GM18873 (cell line): ENCODE results near the gene TNS3.
A peak's percentile ranks its signal among the peaks of the same experiment; 100 is the strongest.

Experiments
- ATAC-seq: cut with Tn5 transposase; IDR thresholded peaks from one replicate; pipeline ENCODE4 v1.9.1; 2021; ENCODE audit warnings: mild to moderate bottlenecking, moderate library complexity, moderate number of reproducible peaks; ENCODE audit not compliant: unreplicated experiment, low FRiP score

The TNS3 gene

DNA sequence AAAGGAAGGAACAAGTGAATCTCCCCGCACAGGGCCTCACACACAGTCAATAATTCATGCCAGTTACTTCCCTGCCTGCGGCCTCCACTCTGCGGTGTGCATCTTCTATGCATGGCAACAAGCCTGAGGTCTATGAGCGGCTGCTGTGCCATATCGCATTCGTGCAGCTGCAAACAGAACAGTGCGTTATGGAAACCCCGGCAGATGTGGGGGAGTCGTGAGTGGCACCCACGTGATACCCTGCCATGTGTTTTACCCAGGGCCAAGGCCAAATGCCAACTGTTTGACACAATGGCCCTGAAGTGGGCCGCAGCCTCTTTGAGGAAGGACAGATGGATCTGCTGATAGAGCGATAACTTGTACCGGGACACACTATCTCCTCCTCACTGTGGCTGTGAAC is 13.4 kb downstream of the TNS3 start:
- no peak for ATAC-seq

DNA sequence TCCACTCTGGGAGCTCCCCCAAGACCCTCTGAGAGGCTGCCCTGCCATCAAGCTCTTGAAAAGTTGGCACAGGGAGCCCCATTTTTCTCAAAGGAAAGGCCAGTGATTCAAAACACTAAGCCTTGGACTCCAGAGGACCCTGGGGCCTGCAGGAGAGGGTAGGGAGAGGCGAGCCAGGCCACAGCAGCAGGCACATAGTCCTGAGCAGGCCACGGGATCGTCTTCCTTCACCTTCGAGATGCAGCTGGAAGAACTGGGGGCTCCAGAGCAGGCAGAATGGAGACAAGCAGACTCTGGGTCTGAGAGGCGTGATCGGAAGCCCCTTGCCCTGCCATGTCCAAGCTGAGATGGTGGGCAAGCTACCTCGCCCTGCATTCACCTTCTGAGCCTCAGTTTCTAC is 13.9 kb downstream of the TNS3 start:
- ATAC-seq, result no peak

DNA sequence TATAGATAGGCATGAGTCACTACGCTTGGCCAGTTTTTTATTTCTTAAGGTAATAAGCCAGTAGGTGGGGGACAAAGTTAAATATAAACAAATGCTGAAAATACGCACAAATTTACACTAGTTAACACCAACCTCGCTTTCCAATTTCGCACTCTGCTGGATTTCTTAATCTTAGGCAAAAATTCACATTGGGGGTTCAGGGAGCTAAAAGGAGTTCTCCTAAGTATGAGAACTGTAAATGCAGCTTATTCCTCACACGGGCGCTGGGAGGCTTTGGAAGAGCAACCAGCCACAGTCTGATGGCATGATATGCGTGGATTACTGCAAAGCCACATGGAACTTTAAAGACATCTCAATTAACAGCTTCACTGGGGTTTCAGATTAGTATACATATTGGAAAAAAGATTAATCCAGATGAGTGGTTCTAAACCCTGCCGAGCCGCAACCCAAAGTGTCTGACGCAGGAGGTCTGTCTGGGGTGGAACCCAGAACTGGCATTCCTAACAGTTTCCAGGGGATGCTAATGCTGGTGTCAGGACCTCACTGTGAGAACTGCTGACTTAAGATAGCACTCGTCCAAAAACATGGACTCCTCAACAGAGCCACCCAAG is 16.2 kb downstream of the TNS3 start:
- no peak for ATAC-seq

DNA sequence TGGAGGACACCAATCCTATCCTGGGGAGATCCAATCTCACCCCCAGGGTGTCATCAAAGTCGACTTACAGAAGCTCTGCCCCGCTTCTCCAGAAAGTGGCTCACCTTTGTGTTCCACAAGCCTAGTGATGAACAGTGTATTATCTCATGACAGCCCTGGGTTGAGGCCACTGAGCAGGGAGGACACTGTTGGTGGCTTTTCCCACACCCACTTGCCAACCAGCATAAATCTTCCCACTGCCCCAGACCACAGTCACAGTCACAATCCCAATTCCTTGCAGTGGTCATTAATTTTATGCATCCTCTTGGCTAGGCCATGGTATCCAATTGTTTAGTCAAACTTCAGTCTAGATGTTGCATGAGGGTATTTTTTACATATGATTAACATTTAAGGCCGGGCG is 18.4 kb downstream of the TNS3 start:
- no peak for ATAC-seq

DNA sequence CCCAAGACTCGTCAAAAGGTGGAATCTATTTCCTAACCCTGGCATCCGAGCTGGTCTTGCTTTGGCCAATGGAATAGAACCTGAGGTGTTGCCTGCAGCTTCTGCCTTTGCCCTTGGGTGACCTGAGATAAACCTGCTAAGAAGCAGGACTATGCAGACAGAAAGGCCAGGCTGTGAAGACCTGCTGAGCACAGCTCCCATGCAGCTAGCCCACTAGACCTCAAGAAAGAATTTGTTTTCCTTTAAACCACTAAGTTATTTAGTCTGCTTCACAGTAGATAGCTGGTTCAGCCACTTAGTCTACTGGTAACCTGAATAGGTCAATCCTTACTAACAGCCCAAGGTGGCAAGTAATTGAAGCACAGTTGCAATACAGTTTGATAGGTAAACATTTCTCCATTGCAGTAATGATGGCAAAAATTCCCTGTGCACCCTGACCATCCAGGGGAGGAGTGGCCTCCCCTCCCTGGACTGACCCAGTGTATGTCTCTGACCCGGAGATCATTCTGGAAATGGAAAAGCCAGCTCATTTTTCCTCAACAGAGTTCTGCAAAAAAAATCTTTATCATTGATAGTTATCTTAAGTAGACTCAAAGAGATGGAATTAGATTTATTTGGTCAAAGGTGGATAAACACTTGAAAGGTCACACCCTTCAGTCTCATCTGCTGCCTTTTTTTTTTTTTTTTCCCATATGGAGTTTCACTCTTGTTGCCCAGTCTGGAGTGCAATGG is 20.0 kb downstream of the TNS3 start:
- ATAC-seq, result no peak

DNA sequence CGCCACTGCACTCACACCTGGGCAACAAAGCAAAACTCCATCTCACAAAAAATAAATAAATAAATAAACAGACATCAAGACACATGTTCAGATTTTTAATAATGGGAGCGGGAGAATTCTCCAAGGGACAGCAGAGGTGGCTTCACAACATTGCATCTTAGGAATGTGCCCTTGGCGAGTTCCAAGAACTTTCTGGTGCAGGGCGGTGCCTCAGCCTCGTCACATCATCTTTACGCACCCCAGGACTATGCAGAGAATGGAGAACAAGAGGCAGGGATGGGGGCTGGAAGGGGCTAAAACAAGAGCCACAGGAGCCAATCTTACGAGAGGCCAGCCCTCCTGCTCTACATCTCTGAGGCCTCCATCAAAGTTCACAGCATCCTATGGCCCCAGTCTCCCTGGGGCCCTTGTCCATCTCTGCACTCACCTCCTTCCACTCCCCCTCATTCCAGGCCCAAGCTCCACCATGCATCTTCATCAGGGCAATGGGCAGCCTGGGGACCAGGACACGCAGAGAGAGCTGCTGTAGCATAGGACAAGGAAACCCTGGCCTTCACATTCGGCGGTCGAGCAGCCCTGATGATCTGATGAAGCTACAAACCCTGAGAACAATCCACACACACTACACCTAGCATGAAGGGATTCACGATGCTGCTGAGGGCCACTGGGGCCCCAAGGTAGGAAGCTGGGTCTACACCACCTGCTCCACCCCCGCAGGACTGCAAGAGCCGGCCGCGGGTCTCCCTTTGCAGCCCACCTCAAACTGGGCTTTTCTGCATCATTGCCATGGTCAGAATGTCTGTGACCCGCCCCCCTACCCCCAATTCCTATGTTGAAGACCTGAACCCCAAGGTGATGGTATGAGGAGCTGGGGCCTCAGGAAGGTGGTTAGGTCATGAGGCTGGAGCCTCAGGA is 22.3 kb downstream of the TNS3 start:
- no peak for ATAC-seq

DNA sequence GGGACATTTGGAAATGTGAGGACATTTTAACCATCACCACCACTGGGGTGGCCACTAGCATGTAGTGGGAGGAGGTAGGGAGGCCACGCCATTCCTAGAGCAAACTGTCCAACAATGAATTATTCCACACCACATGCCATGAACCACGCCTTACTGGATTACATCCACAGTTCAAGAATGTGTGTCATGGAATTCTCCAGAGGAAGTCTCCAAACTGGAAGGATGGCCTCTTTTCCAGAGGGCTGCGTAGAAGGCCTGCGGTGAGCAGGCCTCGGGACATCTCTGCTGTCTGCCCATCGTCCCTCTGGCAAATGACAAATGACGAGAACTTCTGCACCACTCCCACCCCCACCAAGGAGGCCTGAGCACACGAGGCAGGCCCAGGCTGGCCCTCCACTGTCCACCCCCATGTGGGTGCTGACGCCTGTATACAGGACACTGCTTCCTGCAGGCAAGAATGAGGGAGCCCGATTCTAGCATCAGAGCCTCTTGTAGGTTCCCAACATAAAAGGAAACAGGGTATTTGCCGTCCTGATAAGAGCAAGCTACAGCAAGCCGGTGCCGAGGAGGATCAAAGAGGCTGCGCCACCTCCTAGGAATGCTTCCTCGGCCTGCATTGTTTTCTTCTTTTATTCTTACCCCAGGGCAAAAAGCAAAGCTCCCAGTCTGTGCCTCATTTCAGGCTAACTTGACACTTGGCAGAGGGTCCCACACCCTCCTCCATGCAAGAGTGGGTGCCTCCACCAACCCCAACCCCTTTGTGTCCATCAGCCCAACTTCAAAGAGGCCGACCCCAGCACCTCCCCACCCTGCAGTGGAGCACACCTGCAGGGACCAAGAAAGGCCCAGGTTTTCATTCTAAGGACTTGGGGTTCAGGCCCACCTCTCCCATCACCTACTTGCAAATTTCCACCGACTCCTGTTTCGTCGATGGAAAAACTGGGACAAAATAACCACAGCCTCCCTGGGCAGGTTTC is 23.9 kb downstream of the TNS3 start:
- no peak for ATAC-seq

DNA sequence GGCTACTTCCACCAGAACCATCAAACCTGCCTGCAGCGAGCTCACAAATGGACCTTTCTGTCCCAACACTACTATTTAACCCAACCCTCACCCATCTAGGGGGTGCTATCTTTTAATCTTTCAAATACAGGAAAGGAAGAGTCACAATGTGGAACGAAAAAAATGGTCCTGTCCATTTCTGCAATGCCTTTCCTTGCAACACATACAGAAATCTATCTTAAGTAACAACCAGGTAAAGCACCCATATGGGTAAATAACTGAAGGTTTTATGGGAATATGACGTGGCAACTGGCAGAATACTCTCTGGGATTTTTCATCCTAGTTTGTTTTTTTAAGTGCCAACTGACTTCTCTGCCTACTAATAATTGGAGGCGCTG is 24.6 kb downstream of the TNS3 start:
- no peak for ATAC-seq

DNA sequence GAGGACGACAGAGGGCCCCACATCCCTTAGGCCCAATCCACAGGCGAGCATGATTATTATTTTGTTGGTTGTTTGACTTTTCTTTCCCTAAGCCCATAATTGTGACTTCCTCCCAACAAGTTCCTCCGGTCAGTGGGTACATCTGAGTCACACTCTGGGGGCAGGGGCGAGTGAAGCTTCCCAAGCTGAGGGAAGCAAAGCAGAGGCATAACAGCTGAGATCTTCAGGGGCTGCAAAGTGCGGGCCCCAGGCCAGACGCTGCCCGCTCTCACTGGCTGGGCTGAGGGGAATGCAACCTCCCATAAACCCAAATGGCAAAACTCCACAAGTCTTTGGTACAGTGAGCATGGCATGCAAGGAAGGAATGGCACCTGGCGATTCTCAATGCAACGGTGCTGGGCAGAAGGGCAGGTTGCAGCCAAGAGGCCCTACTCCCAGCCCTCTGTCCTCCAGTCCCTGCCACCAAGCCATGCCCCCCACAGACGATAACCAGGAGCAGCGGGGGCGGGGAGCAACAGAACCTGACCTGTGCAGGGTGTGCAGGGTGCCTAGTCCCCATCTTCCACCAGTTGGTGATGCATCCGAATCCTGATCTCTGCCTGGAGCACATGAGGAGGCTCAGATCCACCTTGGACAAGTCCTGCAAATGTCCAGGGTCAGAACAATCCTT is 25.3 kb downstream of the TNS3 start:
- no peak for ATAC-seq

DNA sequence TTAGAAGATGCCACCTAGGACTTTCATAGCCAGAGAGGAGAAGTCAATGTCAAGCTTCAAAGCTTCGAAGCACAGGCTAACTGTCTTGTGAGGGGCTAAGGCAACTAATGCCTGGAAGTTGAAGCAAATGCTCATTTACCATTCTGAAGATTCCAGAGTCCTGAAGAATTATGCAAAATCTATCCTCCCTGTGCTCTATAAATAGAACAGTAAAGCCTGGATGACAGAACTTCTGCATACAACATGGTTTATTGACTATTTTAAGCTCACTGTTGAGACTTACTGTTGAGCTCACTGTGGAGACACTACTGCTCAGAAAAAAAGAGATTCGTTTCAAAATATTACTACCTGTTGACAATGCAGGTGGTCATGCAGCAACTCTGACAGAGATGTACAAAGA is 28.6 kb downstream of the TNS3 start:
- no peak for ATAC-seq

DNA sequence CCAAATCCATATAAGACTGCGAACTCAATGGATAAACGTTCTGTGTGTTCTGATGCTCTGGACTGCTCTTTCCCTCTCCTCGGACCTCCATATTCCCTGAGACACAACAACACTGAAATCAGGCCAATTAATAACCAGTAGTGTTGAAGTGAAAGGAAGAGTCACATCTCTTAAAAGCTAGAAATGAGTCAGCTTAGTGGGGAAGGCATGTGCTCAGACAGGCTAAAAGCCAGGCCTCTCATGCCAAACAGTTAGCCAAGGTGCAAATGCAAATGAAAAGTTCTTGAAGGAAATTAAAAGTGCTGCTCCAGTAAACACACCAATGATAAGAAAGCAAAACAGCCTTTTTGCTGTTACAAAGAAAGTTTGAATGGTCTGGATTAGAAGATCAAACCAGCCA is 29.3 kb downstream of the TNS3 start:
- ATAC-seq, result peak; percentile 99

DNA sequence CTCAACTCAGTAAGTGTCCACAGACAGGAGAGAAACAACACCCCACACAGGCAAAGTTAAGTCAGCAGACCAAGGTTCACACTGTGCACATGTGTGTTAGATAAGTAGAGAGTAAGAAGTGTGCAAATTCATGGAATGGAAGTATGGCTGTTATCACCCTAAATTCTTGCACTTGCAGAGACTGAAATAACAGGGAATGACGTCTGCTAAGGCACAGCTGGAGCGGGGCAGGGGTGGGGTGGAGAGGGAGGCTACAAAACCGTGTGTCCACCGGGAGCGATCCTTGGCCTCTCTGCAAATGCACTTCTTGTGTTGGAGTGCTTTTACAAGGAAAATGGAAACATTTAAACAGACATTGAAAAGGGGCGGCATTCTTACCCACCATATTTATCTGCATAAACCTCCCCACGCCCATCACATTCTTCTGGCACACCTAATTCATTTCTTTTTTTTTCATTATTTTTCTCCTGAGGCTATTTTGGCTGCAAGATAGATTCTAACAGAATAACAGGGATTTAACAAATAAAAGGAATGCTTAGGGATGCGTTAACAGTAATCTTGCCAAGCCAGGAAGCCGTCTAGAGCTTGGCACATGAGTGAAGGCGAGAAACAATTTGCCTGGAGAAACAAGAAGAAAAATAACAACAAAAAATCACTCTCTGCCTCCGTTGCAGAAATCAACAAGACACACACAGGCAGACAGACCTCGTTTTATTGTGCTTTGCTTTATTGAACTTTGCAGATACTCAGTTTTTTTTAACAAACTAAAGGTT is 30.1 kb downstream of the TNS3 start:
- no peak for ATAC-seq

DNA sequence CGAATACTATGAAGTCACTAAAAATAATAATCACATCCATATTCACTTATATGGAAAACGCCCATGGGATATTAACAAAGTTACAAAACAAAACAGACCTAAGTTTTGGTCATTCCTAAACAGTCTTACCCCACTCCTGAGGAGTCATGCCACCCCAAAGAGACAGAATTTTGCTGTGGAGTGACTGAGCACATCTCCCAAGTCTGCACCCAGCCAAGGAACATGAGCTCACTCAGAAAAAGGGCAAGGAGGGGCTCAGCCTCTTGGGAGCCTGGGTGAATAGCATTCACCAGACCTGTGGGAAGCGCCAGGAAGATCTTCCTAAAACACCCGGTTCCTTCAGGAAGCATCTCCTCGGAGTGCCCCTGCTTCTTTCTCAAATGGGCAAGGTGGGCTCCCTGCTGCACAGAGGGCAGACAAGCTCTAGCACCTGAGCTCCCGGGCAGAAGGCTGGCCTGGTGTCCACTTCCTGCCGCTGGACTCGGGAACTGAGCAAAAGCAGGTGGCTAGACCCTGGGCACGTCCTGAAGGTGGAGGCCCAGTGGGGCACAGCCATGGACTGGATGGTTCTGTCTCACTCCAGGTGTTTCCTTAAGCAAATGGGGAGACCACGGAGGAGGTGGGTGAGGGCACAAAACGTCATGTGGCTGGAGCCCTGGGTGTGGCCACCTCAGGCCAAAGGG is 31.0 kb downstream of the TNS3 start:
- no peak for ATAC-seq

DNA sequence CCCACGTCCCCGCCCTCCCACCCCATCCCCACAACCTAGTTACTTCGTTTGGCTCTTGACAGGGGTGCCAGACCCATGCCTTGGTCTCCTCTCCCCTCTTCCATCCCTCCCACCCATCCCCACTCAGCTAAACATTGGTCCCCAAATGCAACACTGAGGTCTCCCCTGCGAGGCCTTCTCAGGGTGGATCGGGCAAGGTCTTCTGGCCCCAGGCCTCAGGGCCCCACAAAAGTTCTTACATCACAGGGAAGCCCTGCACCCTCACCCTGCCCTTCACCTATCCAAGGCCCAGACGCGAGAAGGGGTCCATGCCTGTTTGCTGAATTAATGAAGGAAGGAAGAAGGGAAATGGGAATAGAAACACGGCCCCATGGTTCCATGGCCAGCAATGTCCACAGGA is 32.0 kb downstream of the TNS3 start:
- no peak for ATAC-seq

DNA sequence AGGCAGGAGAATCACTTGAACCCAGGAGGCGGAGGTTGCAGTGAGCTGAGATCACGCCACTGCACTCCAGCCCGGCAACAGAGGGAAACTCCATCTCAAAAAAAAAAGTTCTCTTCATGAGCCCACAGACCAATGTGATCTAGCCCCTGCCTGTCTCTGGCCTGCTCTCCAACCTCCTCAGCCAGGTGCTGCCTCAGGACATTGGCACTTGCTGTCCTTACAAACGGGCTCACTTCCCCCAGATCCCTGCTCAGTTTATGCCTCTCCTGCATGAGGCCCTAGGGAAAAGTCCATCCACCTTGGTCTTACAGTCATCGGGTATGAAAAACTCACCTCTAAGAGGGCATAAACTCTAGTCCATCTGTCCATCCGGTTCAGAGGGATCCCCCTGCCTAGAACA is 32.5 kb downstream of the TNS3 start:
- no peak for ATAC-seq

DNA sequence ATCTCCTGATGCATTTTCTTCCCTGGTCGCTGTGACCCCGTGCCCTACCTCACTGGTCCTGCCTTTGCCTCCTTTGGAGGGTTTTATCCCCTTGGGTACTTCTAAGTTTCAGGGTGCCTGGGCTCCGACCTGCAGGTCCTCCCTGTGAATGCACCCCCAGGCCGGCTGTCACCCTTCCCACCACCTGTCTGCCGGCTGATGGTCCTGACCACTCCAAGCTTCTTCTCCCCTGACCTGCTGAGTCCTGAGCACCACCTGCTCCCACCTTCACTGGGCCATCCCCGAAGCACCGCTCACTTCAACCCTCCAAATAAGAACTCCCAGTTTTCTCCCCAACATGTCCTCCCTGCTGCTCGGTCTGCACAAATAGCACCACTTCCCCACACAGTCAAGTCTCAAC is 33.4 kb downstream of the TNS3 start:
- ATAC-seq, result no peak

DNA sequence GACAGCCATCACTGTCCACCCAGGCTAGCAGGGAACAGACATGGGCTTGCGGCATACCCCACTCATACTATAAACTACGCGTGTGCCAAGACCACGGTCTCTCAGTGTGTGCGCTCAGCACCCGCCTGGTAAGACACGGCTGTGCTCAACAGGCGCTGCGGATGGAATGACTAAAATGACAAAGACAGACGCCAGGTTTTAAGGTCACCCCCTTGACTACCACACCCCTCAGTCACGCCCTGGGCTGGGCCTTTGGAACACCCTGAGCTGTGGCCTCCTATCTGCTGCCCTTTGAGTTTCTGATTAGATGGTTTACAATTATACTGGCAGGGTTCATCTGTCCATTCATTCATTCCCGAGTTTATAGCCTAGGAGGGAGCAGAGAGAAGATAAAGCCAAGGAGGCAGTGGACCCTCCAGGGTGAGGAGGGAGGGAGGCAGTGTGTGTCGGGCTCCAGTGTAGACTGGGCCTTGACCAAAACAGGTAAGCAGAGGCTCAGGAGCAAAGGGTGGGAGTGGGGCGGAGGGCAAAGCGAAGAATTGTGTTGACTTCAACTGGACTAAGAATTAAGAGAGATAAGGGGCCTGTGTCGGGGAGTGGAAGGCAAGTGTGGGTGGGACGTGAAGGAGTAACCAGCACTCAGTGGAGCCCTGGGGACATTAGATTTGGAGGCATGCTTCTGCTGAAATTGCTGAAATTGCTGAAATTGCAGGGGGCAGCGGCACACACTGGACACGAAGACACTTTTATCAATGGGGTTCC is 35.0 kb downstream of the TNS3 start:
- ATAC-seq, result no peak

DNA sequence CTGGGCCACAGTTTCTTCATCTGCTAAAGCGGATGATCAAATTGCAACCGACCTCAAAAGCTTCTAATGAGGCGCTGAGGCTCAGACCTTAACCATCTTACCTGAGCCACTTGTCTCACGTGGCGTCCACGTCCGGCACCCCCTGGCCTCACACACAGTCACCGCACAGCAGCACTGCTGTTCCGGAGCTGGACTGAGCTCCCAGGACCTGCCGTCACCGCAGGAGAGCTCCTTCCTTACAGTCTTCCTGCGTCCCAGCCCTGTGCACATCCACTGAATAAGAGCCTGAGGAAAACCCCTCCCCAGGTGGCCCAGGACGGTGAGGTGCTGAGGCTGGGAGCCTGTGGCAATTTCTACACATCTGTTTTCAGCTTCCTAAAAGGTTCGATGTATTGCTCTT is 35.7 kb downstream of the TNS3 start:
- ATAC-seq, result no peak
